Measurements from ENCODE around the gene PTCHD4. TPM values are rescaled to one million over a fixed set of nuclear protein-coding genes. Genes with fewer than 3 reads are reported as not detected.

Gene PTCHD4
- polyA plus RNA-seq, 1 donor from 2014 or later = 3.4 TPM

GRCh38 chr6:48087448-48087847 lies 23.5 kb downstream of the PTCHD4 start:
- peaks cover 3% of the 10 kb centered on the region for H3F3A ChIP-seq (ENCODE audit: insufficient read depth, low read length, poor library complexity, severe bottlenecking)
- H3K4me3 ChIP-seq (ENCODE audit: low read length) = no peak overlapping the region
- H3K9ac ChIP-seq (ENCODE audit: low read length) = no peak overlapping the region
- no peaks in the 10 kb centered on the region for H3K9me3 ChIP-seq (ENCODE audit: low read length)
- no peak overlapping the region for H3K27ac ChIP-seq (ENCODE audit: low read length)
- H3K36me3 ChIP-seq (ENCODE audit: insufficient read depth, low read length) = no peaks in the 10 kb centered on the region
- H3K27me3 ChIP-seq (ENCODE audit: insufficient read depth, low read depth, low read length) = no peaks in the 10 kb centered on the region
- no peaks in the 10 kb centered on the region for H4K20me1 ChIP-seq (ENCODE audit: insufficient read depth)
- H2AFZ ChIP-seq (ENCODE audit: low read depth, low read length) = no peak overlapping the region
- H3K4me2 ChIP-seq (ENCODE audit: low read length) = no peak overlapping the region
- no peaks in the 10 kb centered on the region for H3K79me2 ChIP-seq (replicated peaks; ENCODE audit: insufficient read depth, low read length)
- no peak for TF ChIP-seq MXI1 (conservative IDR thresholded peaks at IDR 0.05; ENCODE audit: poor library complexity, severe bottlenecking)
- no peak for TF ChIP-seq EP300 (conservative IDR thresholded peaks at IDR 0.05; ENCODE audit: poor library complexity, severe bottlenecking)
- TF ChIP-seq EZH2 (IDR thresholded peaks at IDR 0.05; ENCODE audit: borderline replicate concordance, insufficient read depth, low read length, poor library complexity, severe bottlenecking) = no peak
- peak; percentile 68 for TF ChIP-seq SMC3 (conservative IDR thresholded peaks at IDR 0.05; ENCODE audit: poor library complexity)
- peak; percentile 60 for TF ChIP-seq CTCF (IDR thresholded peaks at IDR 0.05; ENCODE audit: poor library complexity, severe bottlenecking)
- no peak for TF ChIP-seq POLR2AphosphoS5 (IDR thresholded peaks at IDR 0.05)
- TF ChIP-seq REST (IDR thresholded peaks at IDR 0.05; ENCODE audit: borderline replicate concordance) = no peak
- TF ChIP-seq TAF1 (IDR thresholded peaks at IDR 0.05; ENCODE audit: low read depth) = no peak
- TF ChIP-seq RAD21 (conservative IDR thresholded peaks at IDR 0.05) = peak; percentile 69
- H3K9me2 ChIP-seq (ENCODE audit: insufficient read depth, low read length) = no peaks in the 10 kb centered on the region

DNA sequence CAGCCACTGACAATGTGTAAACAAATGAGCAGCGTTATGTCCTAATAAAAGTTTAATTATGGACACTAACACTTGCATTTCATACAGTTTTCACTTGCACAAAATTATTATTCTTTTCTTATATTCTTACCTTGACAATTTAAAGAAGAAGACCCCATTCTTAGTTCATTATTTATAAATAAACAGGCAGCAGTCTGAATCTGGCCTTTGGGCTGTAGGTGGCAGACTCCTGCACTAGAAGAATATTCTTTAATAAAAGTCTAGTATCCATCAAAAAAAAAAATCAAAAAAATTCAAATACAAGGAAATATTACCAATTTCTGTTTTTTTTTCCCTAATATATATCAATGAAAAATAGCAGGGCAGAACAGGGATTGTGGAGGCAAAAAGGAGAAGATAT lies 24.8 kb downstream of the PTCHD4 start:
- no peaks in the 10 kb centered on the region for H3K27me3 ChIP-seq (ENCODE audit: insufficient read depth, low read depth, low read length)
- no peak overlapping the region for H3K4me2 ChIP-seq (ENCODE audit: low read length)
- no peaks in the 10 kb centered on the region for H4K20me1 ChIP-seq (ENCODE audit: insufficient read depth)
- H3K9me3 ChIP-seq (ENCODE audit: low read length) = no peaks in the 10 kb centered on the region
- no peaks in the 10 kb centered on the region for H3K9me2 ChIP-seq (ENCODE audit: insufficient read depth, low read length)
- no peak overlapping the region for H3K9ac ChIP-seq (ENCODE audit: low read length)
- H3K36me3 ChIP-seq (ENCODE audit: insufficient read depth, low read length) = no peaks in the 10 kb centered on the region
- no peak overlapping the region for H3K4me3 ChIP-seq (ENCODE audit: low read length)
- no peaks in the 10 kb centered on the region for H3K79me2 ChIP-seq (replicated peaks; ENCODE audit: insufficient read depth, low read length)
- H3F3A ChIP-seq (ENCODE audit: insufficient read depth, low read length, poor library complexity, severe bottlenecking) = peaks cover 3% of the 10 kb centered on the region
- H3K27ac ChIP-seq (ENCODE audit: low read length) = no peak overlapping the region
- H2AFZ ChIP-seq (ENCODE audit: low read depth, low read length) = no peak overlapping the region
- TF ChIP-seq CTCF (IDR thresholded peaks at IDR 0.05; ENCODE audit: poor library complexity, severe bottlenecking) (peak; percentile 25), REST (IDR thresholded peaks at IDR 0.05; ENCODE audit: borderline replicate concordance) (no peak), SMC3 (conservative IDR thresholded peaks at IDR 0.05; ENCODE audit: poor library complexity) (no peak), TAF1 (IDR thresholded peaks at IDR 0.05; ENCODE audit: low read depth) (no peak), MXI1 (conservative IDR thresholded peaks at IDR 0.05; ENCODE audit: poor library complexity, severe bottlenecking) (no peak)
